ENCODE data around the gene GRK2.

- no peak for TF ChIP-seq CTCF (IDR thresholded peaks at IDR 0.05; ENCODE audit: low read depth, low read length)
- TF ChIP-seq EZH2phosphoT487 (IDR thresholded peaks at IDR 0.05; ENCODE audit: low read depth): no peak
These were observed 43.4 kb downstream of the GRK2 start for GRCh38 chr11:67309661-67310061.
